Glutamatergic neuron (in vitro differentiated cells): ENCODE results near the gene MTREX. TPM values are rescaled to one million over a fixed set of nuclear protein-coding genes. Genes with fewer than 3 reads are reported as not detected.

Experiments
- DNase-seq: peaks from one replicate; pipeline ENCODE4 v3.0.0; 2022
- H3K27ac Mint-ChIP-seq: one replicate; pipeline ENCODE4 v1.8.0; 2020; ENCODE audit warnings: mild to moderate bottlenecking, mixed read lengths, inconsistent platforms; ENCODE audit not compliant: unreplicated experiment
- H3K27me3 Mint-ChIP-seq: one replicate; pipeline ENCODE4 v1.8.0; 2020; ENCODE audit warnings: mild to moderate bottlenecking, moderate library complexity, mixed read lengths, inconsistent platforms; ENCODE audit not compliant: unreplicated experiment
- H3K36me3 Mint-ChIP-seq: one replicate; pipeline ENCODE4 v1.8.0; 2020; ENCODE audit warnings: mild to moderate bottlenecking, mixed read lengths, inconsistent platforms; ENCODE audit not compliant: unreplicated experiment
- H3K4me1 Mint-ChIP-seq: one replicate; pipeline ENCODE4 v1.8.0; 2020; ENCODE audit warnings: mild to moderate bottlenecking, low read depth, mixed read lengths, inconsistent platforms; ENCODE audit not compliant: unreplicated experiment
- H3K4me3 Mint-ChIP-seq: one replicate; pipeline ENCODE4 v1.8.0; 2020; ENCODE audit warnings: mild to moderate bottlenecking, mixed read lengths, inconsistent platforms; ENCODE audit not compliant: unreplicated experiment
- H3K9me3 Mint-ChIP-seq: one replicate; pipeline ENCODE4 v1.8.0; 2020; ENCODE audit warnings: mild to moderate bottlenecking, moderate library complexity, mixed read lengths, inconsistent platforms; ENCODE audit not compliant: unreplicated experiment
- CTCF ChIP-seq: fragments of 200-600 bp; sonication (generic); IDR thresholded peaks from one replicate; pipeline ENCODE4 v1.5.0; 2021; ENCODE audit not compliant: partially characterized antibody, unreplicated experiment
- total RNA-seq: library from RNA; stranded (reverse); fragmentation: NEBNext Ultra II Directional; extraction: Animal tissue kit (Norgen Biotek cat#: 25700); gene quantifications from one replicate; pipeline ENCODE4 v1.2.1, GENCODE V29; 2021; ENCODE audit not compliant: unreplicated experiment

Gene MTREX
- total RNA-seq, 1 donor from 2014 or later: 81.9 TPM

- no peak for DNase-seq
- Mint-ChIP-seq H3K27ac (no peak overlapping the region), H3K4me1 (no peaks in the 10 kb centered on the region), H3K4me3 (no peak overlapping the region), H3K36me3 (no peaks in the 10 kb centered on the region), H3K9me3 (no peaks in the 10 kb centered on the region), H3K27me3 (peaks cover 2% of the 10 kb centered on the region)
- TF ChIP-seq CTCF: no peak
Measured at GRCh38 chr5:55416306-55416705, 108.5 kb downstream of the MTREX start.

- Mint-ChIP-seq H3K27me3 (peaks cover 2% of the 10 kb centered on the region), H3K4me3 (no peak overlapping the region), H3K4me1 (no peaks in the 10 kb centered on the region), H3K9me3 (peaks cover 1% of the 10 kb centered on the region), H3K36me3 (peaks cover 12% of the 10 kb centered on the region), H3K27ac (no peak overlapping the region)
- no peak for DNase-seq
- TF ChIP-seq CTCF: no peak
Measured at GRCh38 chr5:55418994-55419968, 111.5 kb downstream of the MTREX start.

- Mint-ChIP-seq H3K9me3 (peaks cover 1% of the 10 kb centered on the region), H3K4me1 (no peaks in the 10 kb centered on the region), H3K27ac (no peak overlapping the region), H3K4me3 (no peak overlapping the region), H3K27me3 (peaks cover 2% of the 10 kb centered on the region), H3K36me3 (peaks cover 12% of the 10 kb centered on the region)
- no peak for DNase-seq
- no peak for TF ChIP-seq CTCF
Measured at GRCh38 chr5:55421074-55421529, 113.3 kb downstream of the MTREX start.

- no peak for TF ChIP-seq CTCF
- H3K36me3 Mint-ChIP-seq: peaks cover 47% of the 10 kb centered on the region
- peaks cover 21% of the 10 kb centered on the region for H3K9me3 Mint-ChIP-seq
- DNase-seq: no peak
- H3K27ac Mint-ChIP-seq: no peak overlapping the region
- no peak overlapping the region for H3K4me3 Mint-ChIP-seq
- peaks cover 2% of the 10 kb centered on the region for H3K27me3 Mint-ChIP-seq
- H3K4me1 Mint-ChIP-seq: no peaks in the 10 kb centered on the region
Measured at GRCh38 chr5:55426455-55426854, 118.7 kb downstream of the MTREX start.

GRCh38 chr5:55427157-55427556, 119.4 kb downstream of the MTREX start:
- TF ChIP-seq CTCF: no peak
- peaks cover 4% of the 10 kb centered on the region for H3K27me3 Mint-ChIP-seq
- DNase-seq: no peak
- no peak overlapping the region for H3K27ac Mint-ChIP-seq
- H3K9me3 Mint-ChIP-seq: peaks cover 25% of the 10 kb centered on the region
- no peaks in the 10 kb centered on the region for H3K4me1 Mint-ChIP-seq
- no peak overlapping the region for H3K4me3 Mint-ChIP-seq
- peaks cover 52% of the 10 kb centered on the region for H3K36me3 Mint-ChIP-seq
